HEK293 (cell line): Measurements from ENCODE around the gene C6orf89.
A peak's percentile ranks its signal among the peaks of the same experiment; 100 is the strongest.

Experiments used
- BCL11B ChIP-seq: fragments of 450-650 bp; formaldehyde crosslinking; IDR thresholded peaks from 2 replicates; pipeline ENCODE4 v1.5.1; 2016; ENCODE audit warnings: low read depth, missing biosample characterization, missing genetic modification characterization
- HOXC10 ChIP-seq: sonication (generic); formaldehyde crosslinking; IDR thresholded peaks from 2 replicates; pipeline ENCODE4 v1.8.1; 2023; ENCODE audit warnings: mild to moderate bottlenecking, missing genetic modification reagents
- KLF16 ChIP-seq: fragments of 450-650 bp; formaldehyde crosslinking; IDR thresholded peaks from 2 replicates; pipeline ENCODE4 v1.5.1; 2017; ENCODE audit warnings: missing biosample characterization, missing genetic modification characterization
- MZF1 ChIP-seq: fragments of 450-650 bp; formaldehyde crosslinking; IDR thresholded peaks from 2 replicates; pipeline ENCODE4 v1.5.1; 2017; ENCODE audit warnings: missing biosample characterization, missing genetic modification characterization, borderline replicate concordance
- PRDM10 ChIP-seq: fragments of 450-650 bp; formaldehyde crosslinking; IDR thresholded peaks from 2 replicates; pipeline ENCODE4 v1.5.1; 2016; ENCODE audit warnings: missing biosample characterization, missing genetic modification characterization
- PRDM6 ChIP-seq: fragments of 450-650 bp; formaldehyde crosslinking; IDR thresholded peaks from 2 replicates; pipeline ENCODE4 v1.5.1; 2017; ENCODE audit warnings: missing biosample characterization, missing genetic modification characterization
- SP7 ChIP-seq: fragments of 450-650 bp; formaldehyde crosslinking; IDR thresholded peaks from 2 replicates; pipeline ENCODE4 v1.5.1; 2016; ENCODE audit warnings: missing biosample characterization, missing genetic modification characterization
- TRIM28 ChIP-seq: IDR thresholded peaks from 2 replicates; pipeline ENCODE4 v1.6.1; 2011; ENCODE audit warnings: low read length, control low read depth, borderline replicate concordance
- ZBTB21 ChIP-seq: fragments of 450-650 bp; formaldehyde crosslinking; IDR thresholded peaks from 2 replicates; pipeline ENCODE4 v1.5.1; 2017; ENCODE audit warnings: missing biosample characterization, missing genetic modification characterization
- ZFHX2 ChIP-seq: fragments of 450-650 bp; formaldehyde crosslinking; conservative IDR thresholded peaks from 2 replicates; pipeline ENCODE4 v1.5.1; 2016; ENCODE audit warnings: missing biosample characterization, missing genetic modification characterization
- ZFP69B ChIP-seq: fragments of 450-650 bp; formaldehyde crosslinking; IDR thresholded peaks from 2 replicates; pipeline ENCODE4 v1.5.1; 2016; ENCODE audit warnings: missing biosample characterization, missing genetic modification characterization
- ZNF174 ChIP-seq: fragments of 450-650 bp; formaldehyde crosslinking; IDR thresholded peaks from 2 replicates; pipeline ENCODE4 v1.5.0; 2017; ENCODE audit warnings: missing biosample characterization, mild to moderate bottlenecking, missing genetic modification characterization
- ZNF302 ChIP-seq: fragments of 450-650 bp; formaldehyde crosslinking; IDR thresholded peaks from 2 replicates; pipeline ENCODE4 v1.5.1; 2016; ENCODE audit warnings: missing biosample characterization, missing genetic modification characterization, low read depth
- ZNF311 ChIP-seq: fragments of 450-650 bp; formaldehyde crosslinking; IDR thresholded peaks from 2 replicates; pipeline ENCODE4 v1.5.1; 2017; ENCODE audit warnings: missing biosample characterization, missing genetic modification characterization, borderline replicate concordance
- ZNF560 ChIP-seq: fragments of 450-650 bp; formaldehyde crosslinking; IDR thresholded peaks from 2 replicates; pipeline ENCODE4 v1.5.1; 2017; ENCODE audit warnings: missing biosample characterization, missing genetic modification characterization, borderline replicate concordance
- ZNF561 ChIP-seq: fragments of 450-650 bp; IDR thresholded peaks from 2 replicates; pipeline ENCODE4 v1.5.1; 2018; ENCODE audit warnings: missing biosample characterization, missing genetic modification characterization, borderline replicate concordance
- ZNF580 ChIP-seq: fragments of 450-650 bp; formaldehyde crosslinking; IDR thresholded peaks from 2 replicates; pipeline ENCODE4 v1.5.1; 2016; ENCODE audit warnings: missing biosample characterization, missing genetic modification characterization
- ZNF585B ChIP-seq: fragments of 450-650 bp; formaldehyde crosslinking; IDR thresholded peaks from 2 replicates; pipeline ENCODE4 v1.5.1; 2016; ENCODE audit warnings: missing biosample characterization, missing genetic modification characterization
- ZNF596 ChIP-seq: fragments of 450-650 bp; IDR thresholded peaks from 2 replicates; pipeline ENCODE4 v1.5.0; 2018; ENCODE audit warnings: missing biosample characterization, mild to moderate bottlenecking, missing genetic modification characterization, moderate library complexity
- ZNF610 ChIP-seq: fragments of 450-650 bp; formaldehyde crosslinking; IDR thresholded peaks from 2 replicates; pipeline ENCODE4 v1.5.1; 2016; ENCODE audit warnings: missing biosample characterization, missing genetic modification characterization, borderline replicate concordance
- ZNF629 ChIP-seq: fragments of 450-650 bp; formaldehyde crosslinking; IDR thresholded peaks from 2 replicates; pipeline ENCODE4 v1.5.1; 2017; ENCODE audit warnings: missing biosample characterization, missing genetic modification characterization
- ZNF76 ChIP-seq: fragments of 450-650 bp; formaldehyde crosslinking; IDR thresholded peaks from 2 replicates; pipeline ENCODE4; 2016; ENCODE audit warnings: low read depth, missing biosample characterization, missing genetic modification characterization, borderline replicate concordance
- ZNF785 ChIP-seq: fragments of 450-650 bp; formaldehyde crosslinking; IDR thresholded peaks from 2 replicates; pipeline ENCODE4 v1.5.1; 2016; ENCODE audit warnings: missing biosample characterization, missing genetic modification characterization
- TF ChIP-seq, protein P1 (sequence below): fragments of 450-650 bp; IDR thresholded peaks from 2 replicates; pipeline ENCODE4 v1.5.1; 2018; ENCODE audit warnings: missing biosample characterization, missing genetic modification characterization
- TF ChIP-seq, protein P2 (sequence below): fragments of 450-650 bp; IDR thresholded peaks from 2 replicates; pipeline ENCODE4 v1.5.1; 2018; ENCODE audit warnings: missing biosample characterization, mild to moderate bottlenecking, missing genetic modification characterization
- TF ChIP-seq, protein P3 (sequence below): fragments of 450-650 bp; formaldehyde crosslinking; IDR thresholded peaks from 2 replicates; pipeline ENCODE4 v1.5.1; 2016; ENCODE audit warnings: missing biosample characterization, missing genetic modification characterization

Gene C6orf89

GRCh38 chr6:36874443-36875249 is 11.1 kb upstream of the C6orf89 start, which contains the start of gene PPIL1 (continued):
- TF ChIP-seq ZNF311 (tag by site-specific recombination) = no peak
- TF ChIP-seq, protein P1, sequence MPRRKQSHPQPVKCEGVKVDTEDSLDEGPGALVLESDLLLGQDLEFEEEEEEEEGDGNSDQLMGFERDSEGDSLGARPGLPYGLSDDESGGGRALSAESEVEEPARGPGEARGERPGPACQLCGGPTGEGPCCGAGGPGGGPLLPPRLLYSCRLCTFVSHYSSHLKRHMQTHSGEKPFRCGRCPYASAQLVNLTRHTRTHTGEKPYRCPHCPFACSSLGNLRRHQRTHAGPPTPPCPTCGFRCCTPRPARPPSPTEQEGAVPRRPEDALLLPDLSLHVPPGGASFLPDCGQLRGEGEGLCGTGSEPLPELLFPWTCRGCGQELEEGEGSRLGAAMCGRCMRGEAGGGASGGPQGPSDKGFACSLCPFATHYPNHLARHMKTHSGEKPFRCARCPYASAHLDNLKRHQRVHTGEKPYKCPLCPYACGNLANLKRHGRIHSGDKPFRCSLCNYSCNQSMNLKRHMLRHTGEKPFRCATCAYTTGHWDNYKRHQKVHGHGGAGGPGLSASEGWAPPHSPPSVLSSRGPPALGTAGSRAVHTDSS (tag by site-specific recombination) = peak; percentile 20; the same call in 1 of the 2 replicates
- TF ChIP-seq ZNF596 (tag by site-specific recombination) = peak; percentile 62; the same call in 1 of the 2 replicates
- no peak for TF ChIP-seq PRDM6 (tag by site-specific recombination)
- TF ChIP-seq BCL11B = peak; percentile 45
- peak; percentile 81 for TF ChIP-seq ZNF76 (tag by site-specific recombination)
- TF ChIP-seq SP7 = peak; percentile 92
- no peak for TF ChIP-seq ZNF560
- TF ChIP-seq ZNF302 (tag by site-specific recombination) = no peak
- peak; percentile 42; the same call in 1 of the 2 replicates for TF ChIP-seq TRIM28
- TF ChIP-seq ZFHX2 (tag by site-specific recombination) = no peak
- TF ChIP-seq ZNF561 (tag by site-specific recombination) = peak; percentile 90
- TF ChIP-seq ZNF610 (tag by site-specific recombination) = peak; percentile 86
- TF ChIP-seq ZNF629 (tag by site-specific recombination) = peak; percentile 84
- TF ChIP-seq HOXC10 = no peak
- TF ChIP-seq KLF16 = peak; percentile 83; the same call in 1 of the 2 replicates
- no peak for TF ChIP-seq ZNF585B (tag by site-specific recombination)
- peak; percentile 100 for TF ChIP-seq ZNF580 (tag by site-specific recombination)
- TF ChIP-seq, protein P2, sequence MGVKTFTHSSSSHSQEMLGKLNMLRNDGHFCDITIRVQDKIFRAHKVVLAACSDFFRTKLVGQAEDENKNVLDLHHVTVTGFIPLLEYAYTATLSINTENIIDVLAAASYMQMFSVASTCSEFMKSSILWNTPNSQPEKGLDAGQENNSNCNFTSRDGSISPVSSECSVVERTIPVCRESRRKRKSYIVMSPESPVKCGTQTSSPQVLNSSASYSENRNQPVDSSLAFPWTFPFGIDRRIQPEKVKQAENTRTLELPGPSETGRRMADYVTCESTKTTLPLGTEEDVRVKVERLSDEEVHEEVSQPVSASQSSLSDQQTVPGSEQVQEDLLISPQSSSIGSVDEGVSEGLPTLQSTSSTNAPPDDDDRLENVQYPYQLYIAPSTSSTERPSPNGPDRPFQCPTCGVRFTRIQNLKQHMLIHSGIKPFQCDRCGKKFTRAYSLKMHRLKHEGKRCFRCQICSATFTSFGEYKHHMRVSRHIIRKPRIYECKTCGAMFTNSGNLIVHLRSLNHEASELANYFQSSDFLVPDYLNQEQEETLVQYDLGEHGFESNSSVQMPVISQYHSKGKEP (tag by site-specific recombination) = peak; percentile 38; the same call in 1 of the 2 replicates
- peak; percentile 46; the same call in 1 of the 2 replicates for TF ChIP-seq PRDM10 (tag by site-specific recombination)
- 0 out of 2 replicates have a peak, but pooled peaks have one; percentile 18 for TF ChIP-seq ZNF785 (tag by site-specific recombination)
- TF ChIP-seq ZBTB21 (tag by site-specific recombination) = peak; percentile 21; the same call in 1 of the 2 replicates
- peak; percentile 65; the same call in 1 of the 2 replicates for TF ChIP-seq ZFP69B
- TF ChIP-seq, protein P3, sequence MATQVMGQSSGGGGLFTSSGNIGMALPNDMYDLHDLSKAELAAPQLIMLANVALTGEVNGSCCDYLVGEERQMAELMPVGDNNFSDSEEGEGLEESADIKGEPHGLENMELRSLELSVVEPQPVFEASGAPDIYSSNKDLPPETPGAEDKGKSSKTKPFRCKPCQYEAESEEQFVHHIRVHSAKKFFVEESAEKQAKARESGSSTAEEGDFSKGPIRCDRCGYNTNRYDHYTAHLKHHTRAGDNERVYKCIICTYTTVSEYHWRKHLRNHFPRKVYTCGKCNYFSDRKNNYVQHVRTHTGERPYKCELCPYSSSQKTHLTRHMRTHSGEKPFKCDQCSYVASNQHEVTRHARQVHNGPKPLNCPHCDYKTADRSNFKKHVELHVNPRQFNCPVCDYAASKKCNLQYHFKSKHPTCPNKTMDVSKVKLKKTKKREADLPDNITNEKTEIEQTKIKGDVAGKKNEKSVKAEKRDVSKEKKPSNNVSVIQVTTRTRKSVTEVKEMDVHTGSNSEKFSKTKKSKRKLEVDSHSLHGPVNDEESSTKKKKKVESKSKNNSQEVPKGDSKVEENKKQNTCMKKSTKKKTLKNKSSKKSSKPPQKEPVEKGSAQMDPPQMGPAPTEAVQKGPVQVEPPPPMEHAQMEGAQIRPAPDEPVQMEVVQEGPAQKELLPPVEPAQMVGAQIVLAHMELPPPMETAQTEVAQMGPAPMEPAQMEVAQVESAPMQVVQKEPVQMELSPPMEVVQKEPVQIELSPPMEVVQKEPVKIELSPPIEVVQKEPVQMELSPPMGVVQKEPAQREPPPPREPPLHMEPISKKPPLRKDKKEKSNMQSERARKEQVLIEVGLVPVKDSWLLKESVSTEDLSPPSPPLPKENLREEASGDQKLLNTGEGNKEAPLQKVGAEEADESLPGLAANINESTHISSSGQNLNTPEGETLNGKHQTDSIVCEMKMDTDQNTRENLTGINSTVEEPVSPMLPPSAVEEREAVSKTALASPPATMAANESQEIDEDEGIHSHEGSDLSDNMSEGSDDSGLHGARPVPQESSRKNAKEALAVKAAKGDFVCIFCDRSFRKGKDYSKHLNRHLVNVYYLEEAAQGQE (tag by site-specific recombination) = peak; percentile 61; the same call in 1 of the 2 replicates
- TF ChIP-seq ZNF174 (tag by site-specific recombination) = no peak
- TF ChIP-seq MZF1 (tag by site-specific recombination) = peak; percentile 59; the same call in 1 of the 2 replicates
